Mammary microvascular endothelial cell (primary cell): Measurements from ENCODE around the gene CD74. TPM values are rescaled to one million over a fixed set of nuclear protein-coding genes. Genes with fewer than 3 reads are reported as not detected.

Source experiments
- total RNA-seq: library from RNA; depleted of rRNA; stranded (reverse); fragments of >200 nt; gene quantifications from 2 replicates; pipeline ENCODE4 v1.2.3, GENCODE V29; 2015

The CD74 gene
- 9.2 and 12.0 TPM in 2 replicates for total RNA-seq

DNA sequence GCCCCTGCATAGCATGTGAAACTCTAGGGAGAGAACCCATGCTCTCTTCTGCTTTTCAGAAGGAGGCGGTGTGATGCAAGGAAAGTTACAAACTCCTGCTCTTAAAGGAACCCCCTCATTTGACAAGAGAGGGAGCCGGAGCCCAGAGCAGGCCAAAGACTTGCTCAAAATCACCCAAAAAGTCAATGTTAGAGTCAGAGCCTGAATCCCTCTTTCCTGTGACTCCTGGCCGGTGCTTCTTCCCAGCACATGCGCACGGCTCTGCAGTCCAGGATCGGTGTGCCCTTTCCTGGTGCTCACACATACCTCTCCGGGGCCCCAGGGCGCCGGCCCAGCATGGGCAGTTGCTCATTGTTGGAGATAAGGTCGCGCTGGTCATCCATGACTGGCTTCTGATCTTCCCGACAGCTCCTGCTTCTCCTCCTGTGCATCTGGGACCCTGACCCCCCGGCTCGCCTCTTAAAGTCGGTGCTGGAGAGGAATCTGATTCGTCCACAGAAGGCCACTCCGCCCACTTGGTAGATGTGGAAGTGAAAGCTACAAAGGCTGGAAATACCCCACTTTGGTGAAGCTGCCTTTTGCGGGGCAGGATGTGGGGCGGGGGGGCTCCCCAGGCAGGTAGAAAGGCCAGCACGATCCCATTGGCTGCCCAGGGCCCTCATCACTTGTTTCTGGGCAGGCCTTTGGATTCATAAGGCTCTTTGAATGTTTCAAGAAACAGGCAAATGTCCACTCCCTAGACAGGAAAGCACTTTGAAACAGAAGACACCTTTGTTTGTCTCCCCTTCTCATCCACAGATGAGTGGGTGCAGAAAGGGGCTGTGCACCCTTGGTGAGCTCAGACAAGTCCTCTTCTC is at the start of gene CD74:
CD74 (minus strand) TSS at position 592 of the 857 bp plus-strand sequence; CDS start at position 431, 161 bp downstream.

DNA sequence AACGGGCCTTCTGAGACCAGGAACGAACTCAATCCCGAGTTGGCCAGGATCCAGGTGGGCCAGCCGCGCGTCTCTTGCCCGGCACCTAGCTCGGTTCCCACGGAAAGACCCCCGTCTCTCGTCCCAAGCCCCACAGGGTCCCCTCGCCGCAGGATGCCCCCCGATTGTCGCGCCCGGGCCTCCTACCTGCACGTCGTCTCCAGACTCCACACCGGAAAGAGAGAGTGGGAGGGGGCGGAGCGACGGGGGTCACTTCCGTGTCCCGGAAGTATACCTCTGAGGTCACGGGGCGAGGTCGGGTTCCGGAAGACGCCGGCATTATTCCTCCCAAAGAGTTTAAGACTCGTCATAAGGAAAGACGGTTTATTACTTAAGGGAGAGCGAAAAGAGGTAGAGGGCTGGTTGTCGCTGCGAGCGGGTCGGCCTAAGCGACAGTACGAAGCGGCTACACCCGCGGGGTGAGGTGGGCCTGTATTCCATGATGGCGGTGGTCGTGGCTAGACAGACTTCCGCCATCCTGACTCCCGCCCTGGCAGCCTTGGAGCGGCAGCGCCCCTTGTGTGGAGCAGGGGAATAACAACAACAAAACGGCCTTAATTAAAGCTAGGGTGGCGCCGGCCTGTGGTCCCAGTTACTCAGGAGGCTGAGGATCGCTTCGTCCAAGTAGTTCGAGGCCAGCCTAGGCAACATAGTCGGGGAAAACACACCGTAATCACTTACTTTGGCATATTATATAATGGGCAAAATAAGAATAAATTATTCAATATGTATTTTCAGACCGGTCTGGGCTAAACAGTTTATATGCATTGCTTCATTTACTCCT is 37.0 kb upstream of the CD74 start, which contains the start of gene RPS14:
RPS14 (minus strand) TSS at position 223 of the 823 bp plus-strand sequence. CDS start 2,006 bp downstream, outside the sequence.

DNA sequence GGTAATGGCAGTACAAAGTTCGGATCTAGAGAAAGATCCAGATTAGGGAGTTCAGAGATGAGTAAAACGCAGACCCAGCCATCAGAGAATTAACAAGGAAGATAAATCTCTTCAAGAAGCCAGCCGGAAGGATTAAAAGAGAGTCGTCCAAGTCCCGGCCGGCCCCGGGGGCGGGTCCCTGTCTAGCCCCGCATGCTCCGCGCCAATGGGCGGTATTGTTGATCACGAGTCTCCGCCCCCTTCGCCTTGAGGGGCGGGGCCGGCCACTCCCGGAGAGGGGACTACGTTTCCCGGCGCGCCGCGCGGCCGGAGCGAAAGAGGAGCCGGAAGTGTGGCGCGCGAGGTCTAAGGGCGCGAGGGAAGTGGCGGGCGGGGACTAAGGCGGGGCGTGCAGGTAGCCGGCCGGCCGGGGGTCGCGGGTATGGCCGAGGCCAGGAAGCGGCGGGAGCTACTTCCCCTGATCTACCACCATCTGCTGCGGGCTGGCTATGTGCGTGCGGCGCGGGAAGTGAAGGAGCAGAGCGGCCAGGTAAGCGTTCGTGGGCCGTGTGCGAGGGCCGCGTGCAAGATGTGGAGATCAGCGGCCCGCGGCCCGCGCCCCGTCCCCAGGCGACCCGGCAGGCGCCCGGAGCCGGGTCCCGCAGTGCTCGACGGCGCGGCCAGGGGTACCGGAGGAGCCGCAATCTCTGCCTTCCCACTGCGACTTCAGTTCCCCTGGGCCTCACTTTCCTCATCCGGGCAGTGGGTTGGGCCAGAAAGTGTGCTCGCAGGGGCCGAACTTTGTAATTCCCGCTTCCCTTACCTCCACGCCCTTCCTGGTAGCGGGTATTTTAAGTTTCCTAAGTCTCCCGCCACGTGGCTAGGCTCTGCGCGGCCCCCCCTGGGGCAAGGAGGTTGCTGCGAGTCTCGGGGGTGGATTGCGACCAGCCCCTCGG is 55.1 kb downstream of the CD74 start, which contains the start of gene TCOF1:
TCOF1 (plus strand) TSS at position 372 of the 935 bp plus-strand sequence; CDS start at position 422, 50 bp downstream.

Other genes with a start within 250 kb of the CD74 start
- not detected in 2 replicates for gene CDX1, start 246.1 kb downstream of the CD74 start, total RNA-seq
- gene SLC6A7, start 222.8 kb downstream of the CD74 start, total RNA-seq, result not detected in 2 replicates
- gene CAMK2A, start 123.1 kb downstream of the CD74 start, total RNA-seq, result not detected in 2 replicates
- gene ARSI, start 110.0 kb downstream of the CD74 start, total RNA-seq, result 0.33 and 0.49 TPM in 2 replicates
- 48.2 and 51.0 TPM in 2 replicates for gene TCOF1, start 55.2 kb downstream of the CD74 start, total RNA-seq
- gene RPS14, start 36.8 kb upstream of the CD74 start, total RNA-seq, result 2,901 and 2,952 TPM in 2 replicates
- 129 and 145 TPM in 2 replicates for gene NDST1, start 95.2 kb upstream of the CD74 start, total RNA-seq
- 40.3 and 41.0 TPM in 2 replicates for gene SYNPO, start 227.8 kb upstream of the CD74 start, total RNA-seq
- 0.05 TPM in 1 of 2 replicates, not detected in the other for gene MYOZ3, start 248.3 kb upstream of the CD74 start, total RNA-seq